Central memory CD4-positive, alpha-beta T cell (primary cell): ENCODE results near the gene MAMDC4.
"Not testable (repeated sequence)": the region's sequence is repeated elsewhere in the genome, so short reads cannot be mapped to it uniquely, and the experiment has no call there.

Experiments used
- DNase-seq: peaks from one replicate; pipeline ENCODE4 v3.0.0; 2022
- total RNA-seq, 3 experiments: gene quantifications; one replicate each; lab custom pipeline; 2026; lab: John Stamatoyannopoulos, UW

The MAMDC4 gene
- 6.1 to 19.5 (median 6.6) reads per million in 3 experiments for total RNA-seq

DNA sequence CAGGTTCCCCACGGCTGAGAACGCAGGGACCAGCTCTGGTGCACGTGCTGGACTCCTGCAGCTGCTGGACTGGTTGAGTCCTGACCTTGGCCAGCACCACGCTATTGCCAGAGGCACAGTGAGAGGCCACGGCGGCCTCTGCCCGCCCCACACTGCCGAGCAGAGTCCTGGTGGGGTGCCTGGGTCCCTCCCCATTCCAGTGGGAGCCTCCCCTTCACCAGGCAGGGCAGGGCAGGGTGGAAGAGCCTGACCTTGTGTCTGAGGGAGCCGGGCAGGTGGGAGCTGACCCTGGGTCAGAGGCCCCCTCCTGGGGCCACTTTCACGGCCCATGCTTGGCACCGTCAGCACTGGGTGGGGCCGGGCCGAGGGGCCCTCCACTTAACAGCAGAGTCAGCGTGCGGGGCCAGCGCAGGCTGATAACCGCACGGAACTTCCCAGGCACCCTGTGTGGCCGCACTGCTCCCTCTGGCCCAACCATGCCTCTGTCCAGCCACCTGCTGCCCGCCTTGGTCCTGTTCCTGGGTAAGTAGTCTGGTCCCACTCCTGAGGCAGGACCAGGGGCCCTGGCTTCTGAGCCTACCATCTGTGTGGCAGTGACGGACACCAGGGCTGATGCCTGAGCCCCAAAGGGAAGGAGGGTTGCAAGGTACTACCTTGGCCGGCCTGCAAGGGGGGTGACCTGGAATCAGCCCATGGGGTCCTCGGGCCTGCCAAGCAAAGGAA lies at the start of gene MAMDC4:
Gene MAMDC4, plus strand, starts transcription at position 406 of the 723 bp plus-strand sequence. Its CDS starts 71 bp downstream, at position 477.
- no peak for DNase-seq

DNA sequence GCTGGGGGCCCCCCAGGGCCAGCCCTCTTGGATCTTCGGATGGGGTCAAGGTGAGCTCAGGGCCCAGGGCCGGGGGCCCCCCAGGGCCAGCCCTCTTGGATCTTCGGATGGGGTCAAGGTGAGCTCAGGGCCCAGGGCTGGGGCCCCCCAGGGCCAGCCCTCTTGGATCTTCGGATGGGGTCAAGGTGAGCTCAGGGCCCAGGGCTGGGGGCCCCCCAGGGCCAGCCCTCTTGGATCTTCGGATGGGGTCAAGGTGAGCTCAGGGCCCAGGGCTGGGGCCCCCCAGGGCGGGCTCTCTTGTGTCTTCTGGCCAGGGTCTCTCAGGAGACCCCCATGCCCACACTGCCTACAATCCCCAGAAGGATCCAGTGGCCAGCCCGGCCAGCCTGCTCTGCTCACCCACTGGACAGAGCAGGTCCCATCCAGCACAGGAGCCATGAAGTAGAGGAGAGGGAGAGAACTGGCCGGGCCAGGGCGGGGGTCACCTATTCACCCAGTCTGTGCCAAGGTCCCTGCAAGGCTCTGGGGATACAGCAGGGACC lies 49.1 kb upstream of the MAMDC4 start:
- DNase-seq, result not testable (repeated sequence)

DNA sequence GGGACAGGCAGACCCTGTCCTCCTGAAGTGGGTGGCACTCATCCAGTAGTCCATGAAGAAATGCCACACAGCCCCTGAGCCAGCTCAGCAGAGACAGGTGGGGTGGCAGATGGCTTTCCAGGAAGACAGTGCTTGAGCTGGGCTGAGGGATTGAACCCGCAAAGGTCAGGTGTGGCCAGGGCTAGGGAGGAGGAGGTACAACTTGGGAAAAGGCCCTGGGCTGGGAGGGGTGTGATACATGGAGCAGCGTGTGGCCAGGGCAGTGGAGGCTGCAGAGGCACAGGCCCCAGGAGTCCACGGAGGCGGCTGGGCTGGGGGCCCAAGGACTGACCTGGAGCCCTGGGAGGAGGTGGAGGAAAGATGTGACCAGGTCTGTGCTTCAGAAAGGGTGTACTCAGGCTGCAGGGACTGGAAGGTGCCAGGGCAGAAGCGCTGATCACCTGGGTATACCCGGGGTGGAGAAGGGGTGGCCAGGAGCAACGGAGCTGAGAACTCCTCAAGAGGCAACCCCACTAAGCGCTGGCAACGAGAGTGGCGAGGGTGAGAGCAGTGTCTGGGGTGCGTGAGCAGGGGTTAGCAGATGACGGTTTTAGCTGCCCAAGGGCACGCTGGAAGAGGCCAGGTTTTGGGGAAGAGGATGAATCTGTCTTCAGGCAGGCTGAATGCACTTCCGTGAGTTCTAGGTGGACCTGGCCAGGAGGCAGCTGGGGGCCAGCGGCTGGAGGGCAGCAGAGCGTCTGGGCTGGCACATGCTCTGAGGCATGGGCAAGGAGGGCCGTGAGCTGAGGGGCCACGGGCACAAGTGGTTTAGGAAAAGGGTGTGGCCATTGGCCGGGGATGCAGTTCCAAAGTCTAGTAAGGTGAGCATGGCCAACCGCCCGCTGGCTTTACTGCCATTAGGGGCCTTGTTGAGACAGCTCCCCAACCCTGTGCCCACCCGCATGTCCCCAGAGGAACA lies 48.3 kb upstream of the MAMDC4 start:
- no peak for DNase-seq

DNA sequence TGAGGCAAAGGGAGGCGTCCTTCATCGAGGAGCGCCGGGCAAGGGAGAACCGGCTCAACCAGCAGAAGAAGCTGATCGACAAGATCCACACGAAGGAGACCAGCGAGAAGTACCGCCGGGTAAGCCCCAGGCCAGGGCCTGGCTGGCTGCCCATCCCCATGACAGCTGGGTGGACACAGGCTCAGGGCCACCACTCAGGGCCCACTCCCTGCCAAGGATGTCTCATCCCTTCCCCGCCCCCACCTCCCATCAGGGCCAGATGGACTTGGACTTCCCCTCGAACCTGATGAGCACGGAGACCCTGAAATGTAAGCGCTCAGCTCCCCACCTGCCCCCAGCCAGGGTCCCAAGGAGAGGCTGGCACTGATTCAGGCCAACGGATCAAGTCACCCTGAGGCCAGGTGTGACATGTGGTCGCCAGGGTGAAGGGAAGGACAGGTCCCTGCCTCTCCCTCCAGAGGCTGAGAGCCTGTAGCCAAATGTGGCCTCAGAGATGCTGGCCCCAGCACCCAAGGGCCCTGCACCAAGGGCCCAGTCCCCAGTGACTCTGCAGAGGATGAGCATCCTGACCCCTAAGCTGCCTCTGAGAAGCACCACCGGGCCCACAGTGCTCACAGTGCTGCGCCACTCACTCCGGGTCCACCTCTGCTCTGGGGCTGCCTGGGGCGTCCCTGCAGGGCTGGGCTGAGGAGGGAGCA lies 47.5 kb upstream of the MAMDC4 start:
- DNase-seq, result no peak

DNA sequence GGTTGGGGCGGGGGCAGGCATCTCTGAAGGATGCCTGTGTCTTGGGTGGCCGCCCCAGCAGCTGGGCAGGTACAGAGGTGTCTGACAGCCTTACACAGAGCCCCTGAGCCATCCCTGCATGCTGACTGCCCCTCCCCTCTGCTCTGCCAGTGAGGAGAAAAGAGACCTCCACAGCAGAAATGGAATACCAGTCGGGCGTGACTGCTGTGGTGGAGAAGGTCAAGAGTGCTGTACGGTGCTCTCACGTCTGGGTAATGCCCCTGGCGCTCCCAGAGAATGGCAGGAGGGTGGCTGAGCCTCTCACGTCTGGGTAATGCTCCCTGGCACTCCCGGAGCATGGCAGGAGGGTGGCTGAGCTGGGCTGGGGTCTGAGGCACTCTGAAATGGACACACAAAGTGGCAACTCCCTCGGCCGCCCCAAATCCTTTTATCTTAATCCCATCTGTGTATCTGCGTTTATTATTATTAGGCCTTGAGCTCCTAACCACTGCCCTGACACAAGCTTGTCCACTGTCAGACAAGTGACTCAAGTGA lies 46.9 kb upstream of the MAMDC4 start:
- DNase-seq, result no peak

DNA sequence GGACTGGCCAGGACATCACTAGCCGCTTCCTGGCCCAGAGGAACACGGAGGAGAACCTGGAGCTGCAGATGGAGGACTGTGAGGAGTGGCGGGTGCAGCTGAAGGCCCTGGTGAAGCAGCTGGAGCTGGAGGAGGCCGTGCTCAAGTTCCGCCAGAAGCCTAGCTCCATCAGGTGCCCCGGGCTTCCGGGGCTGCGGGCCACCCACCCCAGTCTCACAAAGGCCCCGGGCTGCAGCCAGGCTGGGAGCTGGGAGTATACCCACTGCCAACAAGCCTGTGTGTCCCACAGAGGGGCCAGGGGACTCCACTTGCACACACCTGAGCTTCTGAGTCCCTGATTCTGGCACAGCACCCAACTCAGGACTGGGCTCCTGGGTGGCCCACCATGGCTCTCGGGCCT lies 46.1 kb upstream of the MAMDC4 start:
- DNase-seq, result no peak

DNA sequence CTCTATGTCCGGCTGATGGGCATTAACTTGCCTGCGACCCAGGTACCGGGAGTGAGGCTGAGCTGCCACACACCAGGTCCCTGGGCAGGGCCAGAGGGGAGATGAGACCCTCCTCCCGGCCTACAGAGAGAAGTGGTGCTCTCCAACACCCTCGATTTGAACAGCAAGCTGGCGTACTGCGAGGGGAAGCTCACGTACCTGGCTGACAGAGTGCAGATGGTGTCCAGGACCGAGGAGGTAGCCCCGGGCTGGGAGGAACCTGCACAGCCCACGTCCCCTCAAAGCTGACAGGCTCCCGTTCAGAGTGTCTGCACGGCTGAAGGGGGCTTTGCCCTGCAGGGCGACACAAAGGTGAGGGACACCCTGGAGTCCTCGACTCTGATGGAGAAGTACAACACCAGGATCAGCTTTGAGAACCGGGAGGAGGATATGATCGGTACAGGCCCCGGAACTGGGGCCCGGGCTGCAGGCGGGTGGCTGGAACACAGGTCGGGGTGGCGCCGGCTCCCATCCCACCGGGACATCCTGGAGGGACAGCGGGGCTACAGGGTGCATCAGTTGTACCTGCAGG lies 45.4 kb upstream of the MAMDC4 start:
- no peak for DNase-seq

DNA sequence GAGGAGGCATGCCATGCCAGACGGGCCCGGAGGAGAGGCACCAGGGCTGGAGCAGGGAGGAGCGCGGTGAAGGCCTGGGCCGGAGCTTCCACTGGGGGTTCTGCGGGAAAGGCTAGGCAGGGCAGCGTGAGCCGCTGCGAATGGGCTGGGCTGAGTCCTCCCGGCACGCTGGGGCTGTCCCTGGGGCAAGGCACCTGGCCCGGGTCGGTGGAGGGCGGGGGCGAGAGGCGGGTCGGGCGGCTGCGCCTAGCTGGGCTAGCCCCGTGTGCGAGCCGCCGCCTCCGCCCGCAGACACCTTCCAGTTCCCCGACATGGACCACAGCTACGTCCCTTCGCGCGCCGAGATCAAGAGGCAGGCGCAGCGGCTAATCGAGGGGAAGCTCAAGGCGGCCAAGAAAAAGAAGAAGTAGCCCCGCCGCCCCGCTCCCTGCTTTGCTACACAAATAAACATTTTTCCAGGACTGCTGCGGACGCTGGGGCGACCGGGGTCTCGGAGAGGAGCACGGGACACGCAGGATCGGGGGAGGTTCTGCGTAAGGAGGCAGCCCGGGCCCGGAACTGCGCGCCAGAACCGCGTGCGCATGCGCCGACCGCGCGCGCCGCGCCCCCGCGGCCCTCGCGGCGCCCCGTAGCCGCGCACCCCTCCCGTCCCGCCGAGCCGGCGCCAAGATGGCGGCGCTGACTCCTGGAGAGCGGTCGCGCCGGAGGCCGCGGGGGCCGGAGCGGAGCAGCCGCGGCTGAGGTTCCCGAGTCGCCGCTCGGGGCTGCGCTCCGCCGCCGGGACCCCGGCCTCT lies 44.7 kb upstream of the MAMDC4 start, which contains the start of gene RABL6:
Gene RABL6, plus strand, starts transcription at position 668 of the 794 bp plus-strand sequence. CDS start 249 bp downstream, outside the sequence.
- peak; percentile 85 for DNase-seq

DNA sequence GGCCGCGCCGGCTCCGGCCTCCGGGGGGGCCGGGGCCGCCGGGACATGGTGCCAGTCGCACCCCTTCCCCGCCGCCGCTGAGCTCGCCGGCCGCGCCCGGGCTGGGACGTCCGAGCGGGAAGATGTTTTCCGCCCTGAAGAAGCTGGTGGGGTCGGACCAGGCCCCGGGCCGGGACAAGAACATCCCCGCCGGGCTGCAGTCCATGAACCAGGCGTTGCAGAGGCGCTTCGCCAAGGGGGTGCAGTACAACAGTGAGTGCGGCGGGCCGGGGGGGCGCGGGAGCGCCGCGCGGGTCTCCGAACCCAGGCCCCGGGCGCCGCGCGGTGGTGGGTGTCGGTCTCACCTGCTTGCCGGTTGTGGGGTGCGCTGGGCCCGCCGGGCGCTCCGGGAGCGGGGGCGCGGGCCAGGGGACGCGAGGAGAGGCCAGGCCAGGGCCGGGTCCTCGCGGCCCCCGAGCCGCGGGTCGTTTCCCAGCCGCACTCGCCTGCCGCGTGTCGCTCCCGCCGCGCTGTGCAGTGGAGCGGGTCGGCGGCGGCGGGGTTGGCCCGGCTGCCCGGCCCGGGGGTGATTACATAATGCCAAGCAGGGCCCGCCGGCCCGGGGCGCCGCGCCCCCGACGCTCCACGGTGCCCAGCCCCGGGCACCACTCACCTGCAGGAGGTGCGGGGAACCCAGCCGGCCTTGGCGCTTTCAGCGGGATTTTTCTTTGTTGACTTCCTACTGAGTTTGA lies 43.9 kb upstream of the MAMDC4 start:
- DNase-seq, result peak; percentile 46

DNA sequence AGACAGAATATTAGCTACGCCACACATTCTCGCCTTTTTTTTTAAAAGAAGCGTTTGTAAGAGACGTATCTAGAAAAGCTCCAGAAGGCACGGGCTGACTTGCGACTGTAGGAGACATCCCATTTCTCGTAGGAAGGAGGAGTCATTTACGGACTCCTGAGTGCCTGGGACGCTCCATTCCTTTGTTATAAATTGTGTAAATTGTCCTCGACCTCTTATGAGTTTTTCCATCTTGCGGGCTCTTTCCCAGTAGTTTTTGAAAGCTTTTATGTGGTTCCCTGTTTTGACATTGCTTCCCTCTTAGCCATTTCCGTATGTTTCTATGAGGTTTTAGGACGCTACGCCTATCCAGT lies 43.4 kb upstream of the MAMDC4 start:
- no peak for DNase-seq

DNA sequence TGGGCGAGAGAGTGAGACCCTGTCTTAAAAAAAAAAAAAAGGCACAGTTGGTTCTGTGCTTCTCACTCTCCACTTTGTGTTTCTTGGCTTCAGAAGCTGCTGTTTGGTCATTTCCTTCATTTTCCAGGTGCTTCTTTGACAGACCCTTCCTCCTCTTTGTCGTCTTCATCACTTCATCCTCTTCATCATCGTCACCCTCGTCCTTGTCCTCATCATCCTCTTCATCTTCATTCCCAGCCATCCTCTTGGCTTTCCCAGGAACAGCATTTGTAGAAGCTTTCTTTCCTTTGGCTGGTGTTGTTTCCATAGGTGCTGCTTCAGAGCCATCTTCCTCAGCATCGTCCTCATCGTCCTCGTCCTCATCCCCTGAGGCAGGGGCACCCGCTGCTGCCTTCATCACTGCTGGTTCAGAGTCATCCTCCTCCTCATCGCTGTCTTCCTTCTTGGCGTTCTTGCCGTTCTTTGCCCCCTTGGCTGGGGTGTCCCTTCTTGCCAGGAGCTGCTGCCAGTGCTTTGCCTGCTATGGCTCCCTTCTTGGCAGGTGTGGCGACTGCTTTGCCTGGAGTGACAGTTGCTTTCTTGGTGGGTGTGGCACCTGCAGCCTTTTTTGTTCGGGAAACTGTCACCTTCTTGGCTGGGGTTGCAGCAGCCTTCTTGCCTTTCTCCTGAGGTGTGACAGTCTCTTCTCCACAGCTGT lies 37.3 kb upstream of the MAMDC4 start:
- no peak for DNase-seq

DNA sequence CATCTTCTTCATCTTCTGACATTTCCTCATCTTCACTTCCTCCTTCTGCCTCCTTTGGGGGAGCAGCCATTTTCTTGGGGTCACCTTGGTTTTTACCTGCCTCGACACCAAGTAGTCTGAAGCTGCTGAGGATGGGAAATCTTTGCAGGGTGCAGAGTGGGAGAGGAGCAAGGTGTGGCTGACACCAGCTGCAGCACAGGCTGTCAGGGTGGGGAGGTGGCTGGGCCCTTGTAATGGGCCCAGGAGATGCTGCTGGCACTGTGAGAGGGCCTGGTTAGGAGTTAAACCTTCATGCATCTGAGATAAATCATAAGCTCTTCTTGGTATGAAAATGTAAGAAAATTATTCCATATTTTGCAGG lies 36.7 kb upstream of the MAMDC4 start:
- no peak for DNase-seq

DNA sequence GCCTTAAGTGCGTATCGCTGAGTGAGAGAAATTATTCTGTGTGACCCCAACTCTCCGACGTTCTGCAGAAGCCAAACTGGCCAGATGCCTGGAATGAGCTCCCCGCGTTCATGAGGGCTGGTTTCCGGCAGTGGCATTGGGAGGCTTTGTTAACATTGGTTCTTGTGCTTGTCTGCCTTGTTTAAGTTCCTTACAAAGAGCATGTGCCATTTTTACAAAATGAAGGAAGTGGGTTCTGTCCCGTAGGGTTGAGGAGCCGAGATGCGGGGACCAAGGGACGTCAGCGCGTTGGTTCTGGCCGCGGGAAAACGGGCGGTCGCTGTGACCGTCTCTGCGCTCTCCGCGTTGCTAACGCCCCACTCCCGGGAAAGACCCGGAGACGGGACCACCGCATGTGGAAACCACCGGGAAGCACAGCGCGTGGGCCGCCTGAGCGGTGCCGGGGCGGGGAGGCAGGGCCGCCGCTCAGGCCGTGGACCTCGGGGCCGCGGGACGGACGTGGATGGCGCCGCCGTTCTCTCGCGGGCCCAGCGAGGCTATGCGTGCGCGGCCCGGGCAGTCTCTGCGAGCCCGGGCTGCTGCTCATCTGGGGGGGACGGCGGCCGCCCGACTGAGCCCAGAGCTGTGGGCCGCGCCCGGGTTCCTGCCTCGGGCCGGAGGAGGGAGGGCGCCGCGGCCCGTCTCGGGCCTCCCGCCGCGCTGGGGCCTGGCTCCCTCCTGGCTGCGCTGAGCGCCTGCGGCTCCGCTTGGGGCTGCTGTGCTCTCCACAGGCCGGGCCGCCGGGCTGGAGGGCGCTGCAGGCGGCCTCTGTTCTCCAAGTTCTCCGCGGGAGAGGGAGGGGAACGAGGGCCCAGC lies 30.9 kb upstream of the MAMDC4 start:
- no peak for DNase-seq

DNA sequence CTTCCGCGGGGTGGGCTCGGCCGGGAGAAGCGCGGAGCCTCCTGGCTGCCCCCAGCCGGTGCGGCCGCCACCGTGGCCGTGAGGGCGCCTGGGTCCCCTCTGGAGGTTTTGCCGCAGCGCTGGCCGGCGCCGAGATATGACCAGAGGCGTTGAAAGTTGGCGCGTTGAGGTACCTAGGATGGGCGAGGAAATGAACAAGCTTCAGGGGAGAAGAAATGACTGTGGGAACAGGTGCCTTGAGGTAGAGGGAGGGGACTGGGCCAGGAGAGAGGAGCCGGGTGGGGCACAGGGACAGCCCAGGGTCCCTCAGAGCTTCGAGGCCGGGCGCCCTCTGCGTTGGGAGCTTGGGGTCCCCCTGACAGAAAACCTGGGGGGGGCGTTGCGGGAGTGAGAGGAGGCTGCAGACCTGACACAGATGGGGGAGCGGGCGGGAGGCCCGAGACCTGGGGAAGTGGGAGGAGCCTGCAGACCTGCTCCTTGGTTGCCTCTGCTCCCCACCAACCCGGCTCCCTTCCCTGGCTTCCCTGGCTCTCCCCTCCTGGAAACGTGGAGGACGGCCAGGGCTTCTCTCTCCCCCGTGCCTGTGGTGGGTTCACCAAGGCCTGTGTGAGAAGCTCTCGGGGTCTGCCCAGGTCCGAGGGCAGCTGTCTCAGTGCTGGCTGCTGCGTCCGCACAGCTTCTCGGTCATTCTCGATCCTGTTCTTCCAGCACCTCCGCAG lies 30.2 kb upstream of the MAMDC4 start:
- DNase-seq, result no peak

DNA sequence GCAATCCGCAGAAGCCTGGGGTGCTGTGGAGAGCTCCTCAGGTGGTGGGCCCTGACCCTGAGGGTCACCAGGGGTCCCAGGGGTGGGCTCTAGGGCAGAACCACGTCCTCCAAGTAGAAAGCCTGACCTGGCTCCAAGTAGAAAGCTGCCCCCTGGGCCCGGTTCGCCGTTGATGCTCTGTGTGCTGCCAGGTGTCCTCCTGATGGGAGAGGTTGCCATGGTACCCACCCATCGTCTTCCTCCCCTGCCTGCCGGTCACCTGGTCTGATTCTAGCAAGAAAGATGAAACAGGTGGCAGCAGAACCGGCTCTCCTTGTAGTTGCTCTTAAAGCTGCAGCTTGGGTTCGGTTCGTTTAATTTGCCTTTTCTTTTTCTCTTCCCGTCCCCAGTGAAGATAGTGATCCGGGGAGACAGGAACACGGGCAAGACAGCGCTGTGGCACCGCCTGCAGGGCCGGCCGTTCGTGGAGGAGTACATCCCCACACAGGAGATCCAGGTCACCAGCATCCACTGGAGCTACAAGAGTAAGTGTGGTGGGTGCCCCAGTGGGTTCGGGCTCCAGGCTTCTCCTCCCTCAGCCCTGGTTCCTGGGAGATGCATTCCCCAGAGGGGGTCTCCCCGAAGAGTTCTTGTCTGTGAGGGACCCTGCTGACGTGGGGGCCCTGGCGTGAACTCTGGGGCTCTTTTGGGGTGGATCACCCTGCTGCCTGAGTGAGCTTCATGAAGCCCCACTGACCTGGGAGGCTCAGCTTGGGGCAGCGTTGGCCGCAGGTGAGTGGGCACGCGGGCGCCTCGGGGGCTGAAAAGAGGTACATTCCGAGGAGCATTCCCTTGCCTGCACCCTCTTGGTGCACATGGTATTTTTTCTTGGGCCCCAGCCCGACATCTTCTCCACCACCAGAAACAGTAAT lies 28.8 kb upstream of the MAMDC4 start:
- DNase-seq, result no peak

DNA sequence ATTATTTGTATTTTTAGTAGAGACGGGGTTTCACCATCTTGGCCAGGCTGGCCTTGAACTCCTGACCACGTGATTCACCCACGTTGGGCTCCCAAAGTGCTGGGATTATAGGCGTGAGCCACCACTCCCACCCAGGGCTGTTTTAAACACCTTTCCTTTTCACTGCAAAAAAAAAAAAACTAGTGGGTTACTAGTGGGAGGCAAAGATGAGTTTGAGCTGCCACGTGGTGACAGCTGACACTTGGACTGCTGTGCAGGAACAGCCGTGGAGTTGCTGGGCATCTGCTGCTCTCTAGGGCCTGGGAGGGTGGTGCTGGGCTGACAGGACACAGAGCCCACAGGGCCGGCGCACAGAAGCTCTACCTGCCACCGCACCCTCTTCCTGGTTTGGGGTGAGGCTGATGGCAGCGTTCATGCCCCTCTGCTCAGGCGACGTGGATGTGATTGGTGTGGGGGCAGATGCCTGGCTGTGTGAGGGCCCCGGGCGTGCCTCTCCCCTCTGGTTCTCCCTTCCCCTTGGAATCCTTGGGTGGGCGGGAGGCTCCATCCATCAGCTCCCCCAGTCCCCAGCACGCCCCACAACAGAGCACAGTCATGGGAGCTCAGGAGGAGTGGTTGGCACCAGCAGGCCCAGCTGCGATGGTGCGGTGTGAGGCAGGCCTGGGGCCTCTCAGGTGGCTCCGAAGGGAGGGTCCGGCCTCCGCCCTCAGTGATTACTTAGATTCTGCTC lies 27.5 kb upstream of the MAMDC4 start:
- DNase-seq, result no peak
